Common myeloid progenitor, CD34-positive (primary cell): ENCODE data around the gene PLAGL2. TPM values are rescaled to one million over a fixed set of nuclear protein-coding genes. Genes with fewer than 3 reads are reported as not detected.
"Not testable (repeated sequence)": the region's sequence is repeated elsewhere in the genome, so short reads cannot be mapped to it uniquely, and the experiment has no call there.

ENCODE experiments used
- CTCF ChIA-PET: fragments of 350-600 bp; sonication (Branson Sonifier 250); formaldehyde crosslinking; loops from one replicate; lab custom pipeline; 2021; ENCODE audit warnings: antibody characterized with exemption; lab: Charles Lee
- POLR2A ChIA-PET: fragments of 350-600 bp; sonication (Branson Sonifier 250); formaldehyde crosslinking; loops from one replicate; lab custom pipeline; 2021; ENCODE audit warnings: antibody characterized with exemption; lab: Charles Lee
- DNase-seq, 3 donors: peaks; one replicate each; pipeline versions ENCODE4 v3.0.0 to v3.0.0-alpha.2; 2013
- H3K27ac ChIP-seq, 2 experiments: 1 replicate in 1 of 2; 2 replicates in 1 of 2; pipeline ENCODE4 v1.7.0; 2013; ENCODE audit warnings: inconsistent platforms in 2 of 2, low read length in 2 of 2, mild to moderate bottlenecking in 2 of 2, low read depth in 1 of 2, moderate library complexity in 1 of 2; ENCODE audit not compliant: severe bottlenecking in 2 of 2, insufficient read depth in 1 of 2, poor library complexity in 1 of 2
- H3K27me3 ChIP-seq, 5 experiments: replicated peaks in 2 of 5; 1 replicate in 3 of 5; 2 replicates in 2 of 5; pipeline versions ENCODE4 v1.6.1 to v1.7.0; 2013; ENCODE audit warnings: low read length in 4 of 5, mild to moderate bottlenecking in 2 of 5, moderate library complexity in 2 of 5, inconsistent platforms in 1 of 5; ENCODE audit not compliant: insufficient read depth in 5 of 5, control insufficient read depth in 4 of 5
- H3K36me3 ChIP-seq, 4 experiments: 1 replicate in 2 of 4; 2 replicates in 2 of 4; pipeline versions ENCODE4 v1.6.1 to v1.7.0; 2013; ENCODE audit warnings: low read length in 3 of 4, control low read depth in 1 of 4, mild to moderate bottlenecking in 1 of 4; ENCODE audit not compliant: control insufficient read depth in 4 of 4, insufficient read depth in 4 of 4
- H3K4me1 ChIP-seq, 4 experiments: 1 replicate in 3 of 4; 2 replicates in 1 of 4; pipeline versions ENCODE4 v1.6.1 to v1.7.1; 2013; ENCODE audit warnings: low read length in 3 of 4, mild to moderate bottlenecking in 3 of 4, control low read depth in 1 of 4, inconsistent platforms in 1 of 4, moderate library complexity in 1 of 4; ENCODE audit not compliant: control insufficient read depth in 4 of 4, insufficient read depth in 4 of 4; ENCODE audit errors: control extremely low read depth in 1 of 4
- H3K4me3 ChIP-seq, 7 experiments: 1 replicate in 4 of 7; 2 replicates in 3 of 7; pipeline versions ENCODE4 v1.5.1 to v1.7.0; 2013; ENCODE audit warnings: mild to moderate bottlenecking in 7 of 7, low read length in 6 of 7, moderate library complexity in 6 of 7, inconsistent platforms in 2 of 7, low read depth in 2 of 7, control low read depth in 1 of 7; ENCODE audit not compliant: insufficient read depth in 4 of 7, control insufficient read depth in 1 of 7; ENCODE audit errors: extremely low read depth in 1 of 7
- H3K9me3 ChIP-seq, 5 experiments: 1 replicate in 4 of 5; 2 replicates in 1 of 5; pipeline versions ENCODE4 v1.6.1 to v1.7.1; 2013; ENCODE audit warnings: low read length in 4 of 5, mild to moderate bottlenecking in 2 of 5, inconsistent platforms in 1 of 5, low read depth in 1 of 5, moderate library complexity in 1 of 5; ENCODE audit not compliant: control insufficient read depth in 4 of 5, insufficient read depth in 2 of 5; ENCODE audit errors: control extremely low read depth in 1 of 5
- whole genome bisulfite sequencing: methylation state at CpG from one replicate; pipeline ENCODE4 v1.1.5; 2013; ENCODE audit not compliant: insufficient coverage; 5-methylcytosine and 5-hydroxymethylcytosine counted together
- polyA plus RNA-seq: library from polyadenylated mRNA; unstranded; fragments of 120-200 nt; gene quantifications from one replicate; pipeline ENCODE4 v1.2.1, GENCODE V29; 2013

Gene PLAGL2, protein sequence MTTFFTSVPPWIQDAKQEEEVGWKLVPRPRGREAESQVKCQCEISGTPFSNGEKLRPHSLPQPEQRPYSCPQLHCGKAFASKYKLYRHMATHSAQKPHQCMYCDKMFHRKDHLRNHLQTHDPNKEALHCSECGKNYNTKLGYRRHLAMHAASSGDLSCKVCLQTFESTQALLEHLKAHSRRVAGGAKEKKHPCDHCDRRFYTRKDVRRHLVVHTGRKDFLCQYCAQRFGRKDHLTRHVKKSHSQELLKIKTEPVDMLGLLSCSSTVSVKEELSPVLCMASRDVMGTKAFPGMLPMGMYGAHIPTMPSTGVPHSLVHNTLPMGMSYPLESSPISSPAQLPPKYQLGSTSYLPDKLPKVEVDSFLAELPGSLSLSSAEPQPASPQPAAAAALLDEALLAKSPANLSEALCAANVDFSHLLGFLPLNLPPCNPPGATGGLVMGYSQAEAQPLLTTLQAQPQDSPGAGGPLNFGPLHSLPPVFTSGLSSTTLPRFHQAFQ
- polyA plus RNA-seq: 11.2 TPM

DNA sequence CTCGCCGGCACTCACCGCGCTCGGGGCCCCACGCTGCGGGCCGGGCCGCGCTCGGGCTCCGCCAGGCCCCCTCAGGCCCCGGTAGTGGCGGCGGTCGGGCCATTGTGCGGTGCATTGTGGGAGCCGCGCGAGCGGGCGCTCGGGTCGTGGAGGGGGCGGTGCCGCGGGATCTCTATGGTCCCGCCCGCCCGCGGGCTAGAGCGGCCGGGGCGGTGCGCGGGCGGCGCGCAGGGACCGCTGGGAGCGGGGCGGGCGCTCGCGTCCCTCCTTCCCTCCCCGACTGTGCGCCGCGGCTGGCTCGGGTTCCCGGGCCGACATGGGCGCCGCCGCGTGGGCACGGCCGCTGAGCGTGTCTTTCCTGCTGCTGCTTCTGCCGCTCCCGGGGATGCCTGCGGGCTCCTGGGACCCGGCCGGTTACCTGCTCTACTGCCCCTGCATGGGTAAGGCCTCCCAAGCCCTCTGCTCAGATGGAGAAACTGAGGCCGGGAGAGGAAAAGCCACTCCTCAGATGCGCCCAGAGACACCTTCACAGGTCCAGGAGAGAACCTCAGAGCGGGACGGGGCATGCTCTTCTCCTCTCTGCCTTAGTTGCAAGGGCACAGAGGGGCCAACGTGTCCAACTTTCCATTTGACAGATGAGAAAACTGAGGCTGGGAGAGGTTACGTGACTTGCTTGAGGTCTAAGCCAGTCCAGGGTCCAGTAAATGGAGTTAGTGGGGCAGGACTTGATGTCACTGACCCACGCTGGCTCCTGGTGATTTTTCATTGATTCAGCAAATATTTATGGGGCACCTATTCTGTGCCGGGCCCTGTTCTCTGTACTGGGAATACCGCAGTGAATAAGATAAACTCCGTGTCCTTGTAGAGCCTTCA lies at the start of gene PLAGL2, which contains the start of gene POFUT1:
TSS of gene PLAGL2 (minus strand) at position 118 of the 873 bp plus-strand sequence. CDS start 5,565 bp downstream, outside the sequence.
TSS of gene POFUT1 (plus strand) at position 255 of the 873 bp plus-strand sequence. CDS start at position 317, 62 bp downstream.
- Histone ChIP-seq H3K9me3 (no peaks in the 10 kb centered on the region), H3K4me3 (peak within 1 kb of the TSS; percentile 71 to 100 (median 95)), H3K27me3 (no peaks in the 10 kb centered on the region), H3K36me3 (peaks cover 3 to 42% (median 18%) of the 10 kb centered on the region in 4 experiments), H3K4me1 (peaks cover 19 to 50% (median 41%) of the 10 kb centered on the region in 4 experiments), H3K27ac (peak within 1 kb of the TSS; percentile 87 to 94)
- CTCF ChIA-PET: interaction anchor here (2.0 kb wide), 1 partner anchor 10 kb away, joined by 5 read pairs; no protein-coding TSS in a partner anchor
- POLR2A ChIA-PET: no interaction called here
- DNase-seq: peak; percentile 88 to 92 (median 90)
- under 1% methylated on average over 62 of the region's 74 CpGs for WGBS

DNA sequence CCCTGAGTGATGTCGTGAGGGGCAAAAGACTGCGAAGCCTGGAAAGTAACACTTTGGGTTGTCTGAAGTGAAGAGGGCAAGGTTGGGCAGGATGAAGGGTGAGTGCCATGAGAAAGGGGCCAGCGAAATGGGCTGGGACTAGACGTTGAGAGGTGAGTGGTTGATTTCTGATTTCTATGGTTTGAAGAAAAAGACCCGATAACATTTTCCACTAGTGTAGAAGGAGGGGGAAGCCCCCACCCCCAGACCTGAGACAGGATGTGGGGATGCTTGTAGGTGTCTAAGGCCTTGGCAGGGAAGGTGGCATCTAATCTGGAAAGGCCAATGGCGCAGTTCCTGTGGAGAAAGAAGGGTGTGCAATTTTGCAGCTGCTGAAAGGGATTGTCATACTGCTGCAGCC lies 44.6 kb upstream of the PLAGL2 start:
- WGBS: 100% methylated on average over 5 of the region's 6 CpGs
- DNase-seq: no peak
- H3K36me3 ChIP-seq: no peaks in the 10 kb centered on the region
- ChIA-PET POLR2A (no interaction called here), CTCF (no interaction called here)
- no peaks in the 10 kb centered on the region for H3K9me3 ChIP-seq
- no peak overlapping the region for H3K27ac ChIP-seq
- H3K4me3 ChIP-seq: no peak overlapping the region
- H3K4me1 ChIP-seq: peaks cover 0 to 3% (median 0%) of the 10 kb centered on the region in 4 experiments
- H3K27me3 ChIP-seq: no peaks in the 10 kb centered on the region

DNA sequence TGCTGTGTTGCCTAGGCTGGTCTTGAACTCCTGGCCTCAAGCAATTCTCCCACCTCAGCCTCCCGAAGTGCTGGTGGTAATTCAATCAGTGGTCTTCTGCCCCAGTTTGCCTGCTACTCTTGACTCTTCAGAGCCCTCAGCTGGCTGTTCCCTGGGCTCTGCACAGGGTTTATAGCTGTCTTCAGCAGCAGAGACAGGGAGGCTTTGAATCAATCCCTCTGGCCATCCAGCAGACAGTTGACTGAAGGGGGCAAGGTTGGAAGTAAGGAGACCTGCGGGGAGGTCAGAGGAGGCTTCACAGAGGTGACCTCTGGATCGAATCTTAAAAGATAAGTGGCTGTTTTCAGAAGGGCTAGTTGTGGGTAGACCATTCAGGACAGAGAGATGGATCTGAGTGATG lies 43.9 kb upstream of the PLAGL2 start:
- Histone ChIP-seq H3K36me3 (no peaks in the 10 kb centered on the region), H3K27me3 (no peaks in the 10 kb centered on the region), H3K4me1 (peaks cover 0 to 3% (median 0%) of the 10 kb centered on the region in 4 experiments), H3K4me3 (no peak overlapping the region), H3K27ac (no peak overlapping the region), H3K9me3 (no peaks in the 10 kb centered on the region)
- no peak for DNase-seq
- ChIA-PET CTCF (no interaction called here), POLR2A (no interaction called here)
- 79% methylated on average over 2 of the region's 3 CpGs for WGBS

DNA sequence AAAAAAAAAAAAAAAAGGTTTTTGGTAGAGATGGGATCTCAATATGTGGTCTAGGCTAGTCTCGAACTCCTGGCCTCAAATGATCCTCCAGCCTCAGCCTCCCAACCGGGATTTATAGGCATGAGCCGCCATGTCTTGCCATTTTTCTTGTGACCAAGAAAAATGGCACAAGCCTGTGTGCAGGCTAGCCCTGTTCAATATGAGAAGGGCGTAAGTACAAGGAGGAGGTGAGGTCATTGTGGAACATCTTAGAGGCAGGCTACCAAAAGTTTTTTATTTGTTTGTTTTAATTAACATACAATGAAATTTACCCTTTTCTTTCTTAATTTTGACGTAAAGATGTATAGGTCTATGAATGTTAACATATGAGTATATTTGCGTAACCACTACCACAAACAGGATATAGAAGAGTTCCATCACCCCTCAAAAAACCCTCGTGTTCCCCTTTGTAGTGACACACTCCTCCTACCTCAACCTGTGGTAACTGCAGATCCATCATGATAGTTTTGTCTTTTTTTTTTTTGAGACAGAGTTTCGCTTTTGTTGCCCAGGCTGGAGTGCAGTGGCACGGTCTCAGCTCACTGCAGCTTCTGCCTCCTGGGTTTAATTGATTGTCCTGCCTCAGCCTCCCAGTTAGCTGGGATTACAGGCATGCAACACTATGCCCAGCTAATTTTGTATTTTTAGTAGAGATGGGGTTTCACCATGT lies 41.6 kb upstream of the PLAGL2 start:
- Histone ChIP-seq H3K4me1 (no peaks in the 10 kb centered on the region), H3K27me3 (no peaks in the 10 kb centered on the region), H3K27ac (no peak overlapping the region), H3K9me3 (no peaks in the 10 kb centered on the region), H3K4me3 (no peak overlapping the region), H3K36me3 (no peaks in the 10 kb centered on the region)
- peak; percentile 30 to 81 (median 75) for DNase-seq
- 95% methylated on average over 5 of the region's 9 CpGs for WGBS
- POLR2A ChIA-PET: no interaction called here
- CTCF ChIA-PET: no interaction called here

DNA sequence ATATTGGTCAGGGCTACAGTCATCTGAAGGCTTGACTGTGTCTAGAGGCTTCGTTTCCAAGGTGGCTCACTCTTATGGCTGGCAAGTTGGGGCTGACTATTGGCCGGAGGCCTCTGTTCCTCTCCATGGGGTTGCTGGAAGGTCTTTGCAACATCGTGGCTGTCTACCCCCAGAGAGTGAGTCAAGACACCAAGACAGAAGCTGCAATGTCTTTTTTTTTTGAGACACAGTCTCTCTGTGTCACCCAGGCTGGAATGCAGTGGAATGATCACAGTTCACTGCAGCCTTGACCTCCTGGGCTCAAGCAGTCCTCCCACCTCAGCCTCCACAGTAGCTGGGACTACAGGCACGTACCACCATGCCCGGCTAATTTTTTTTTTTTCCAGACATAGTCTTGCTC lies 40.5 kb upstream of the PLAGL2 start:
- ChIA-PET POLR2A (interaction anchor here (0.7 kb wide), 1 partner anchor 57 kb away, joined by 3 read pairs; no protein-coding TSS in a partner anchor), CTCF (interaction anchor here (0.6 kb wide), 1 partner anchor 70 kb away, joined by 3 read pairs; no protein-coding TSS in a partner anchor)
- WGBS: 94% methylated on average over 5 of the region's 5 CpGs

DNA sequence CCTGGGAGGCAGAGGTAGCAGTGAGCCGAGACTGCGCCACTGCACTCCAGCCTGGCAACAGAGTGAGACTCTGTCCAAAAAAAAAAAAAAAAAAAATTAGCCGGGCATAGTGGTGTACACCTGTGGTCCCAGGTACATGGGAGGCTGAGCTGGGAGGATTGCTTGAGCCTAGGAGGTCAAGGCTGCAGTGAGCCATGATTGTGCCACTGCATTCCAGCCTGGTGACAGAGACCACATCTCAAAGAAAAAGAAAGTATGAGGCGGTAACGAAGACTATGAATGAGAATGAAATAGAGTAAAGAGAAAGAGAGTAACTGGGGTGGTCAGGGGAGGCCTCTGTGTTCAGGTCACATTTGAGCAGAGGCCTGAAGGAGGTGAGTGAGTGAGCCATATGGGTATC lies 38.7 kb upstream of the PLAGL2 start:
- H3K27me3 ChIP-seq, POLR2A ChIA-PET, H3K36me3 ChIP-seq, H3K4me3 ChIP-seq, DNase-seq, H3K4me1 ChIP-seq, CTCF ChIA-PET, H3K9me3 ChIP-seq, H3K27ac ChIP-seq: not testable (repeated sequence)
- 100% methylated on average over 3 of the region's 5 CpGs for WGBS

More for the DNA sequence above, 40.5 kb upstream of the PLAGL2 start:
- no peaks in the 10 kb centered on the region for H3K9me3 ChIP-seq
- H3K27me3 ChIP-seq: no peaks in the 10 kb centered on the region
- no peak overlapping the region for H3K4me3 ChIP-seq
- H3K4me1 ChIP-seq: no peaks in the 10 kb centered on the region
- no peak for DNase-seq
- H3K36me3 ChIP-seq: no peaks in the 10 kb centered on the region
- H3K27ac ChIP-seq: no peak overlapping the region
